Karpas-422 (cell line): ENCODE measurements around the gene FUT6. TPM values are rescaled to one million over a fixed set of nuclear protein-coding genes. Genes with fewer than 3 reads are reported as not detected.
"Not testable (repeated sequence)": the region's sequence is repeated elsewhere in the genome, so short reads cannot be mapped to it uniquely, and the experiment has no call there.

Experiments
- DNase-seq: peaks from one replicate; pipeline ENCODE4 v3.0.0-alpha.2; 2015
- H2AFZ ChIP-seq: fragments of 200-600 bp; sonication (generic); 2 replicates; pipeline ENCODE4 v1.6.1; 2014; ENCODE audit warnings: antibody characterized with exemption, low read length, mixed read lengths
- H3K27ac ChIP-seq: fragments of 200-600 bp; sonication (generic); 2 replicates; pipeline ENCODE4 v1.5.1; 2014; ENCODE audit warnings: mild to moderate bottlenecking, low read length, moderate library complexity
- H3K27me3 ChIP-seq: fragments of 200-600 bp; sonication (generic); 2 replicates; pipeline ENCODE4 v1.6.1; 2014; ENCODE audit warnings: low read length, mixed read lengths
- H3K36me3 ChIP-seq: fragments of 200-600 bp; sonication (generic); 2 replicates; pipeline ENCODE4 v1.6.1; 2014; ENCODE audit warnings: low read length, mixed read lengths; ENCODE audit not compliant: insufficient read depth
- H3K4me1 ChIP-seq: fragments of 200-600 bp; sonication (generic); 2 replicates; pipeline ENCODE4 v1.6.1; 2014; ENCODE audit warnings: mild to moderate bottlenecking, low read length, mixed read lengths
- H3K4me2 ChIP-seq: fragments of 200-600 bp; sonication (generic); 2 replicates; pipeline ENCODE4 v1.6.1; 2014; ENCODE audit warnings: low read length, low read depth, mild to moderate bottlenecking; ENCODE audit not compliant: poor library complexity, severe bottlenecking
- H3K4me3 ChIP-seq: fragments of 200-600 bp; sonication (generic); 2 replicates; pipeline ENCODE4 v1.5.1; 2014; ENCODE audit warnings: mild to moderate bottlenecking, antibody characterized with exemption, low read length, mixed read lengths
- H3K79me2 ChIP-seq: fragments of 200-600 bp; sonication (generic); 2 replicates; pipeline ENCODE4 v1.6.1; 2014; ENCODE audit warnings: mild to moderate bottlenecking, low read length, mixed read lengths
- H3K9ac ChIP-seq: fragments of 200-600 bp; sonication (generic); 2 replicates; pipeline ENCODE4 v1.6.0; 2014; ENCODE audit warnings: low read length
- H3K9me2 ChIP-seq: fragments of 200-600 bp; sonication (generic), shearing (Covaris generic); replicated peaks from 2 replicates; pipeline ENCODE4 v1.6.0; 2014; ENCODE audit warnings: mild to moderate bottlenecking, low read length, moderate library complexity; ENCODE audit not compliant: insufficient read depth
- H3K9me3 ChIP-seq: fragments of 300-700, 200-600 bp; sonication (generic); 2 replicates; pipeline ENCODE4 v1.6.1; 2014; ENCODE audit warnings: low read length, mixed read lengths
- H4K20me1 ChIP-seq: fragments of 200-600 bp; sonication (generic); 2 replicates; pipeline ENCODE4 v1.6.1; 2014; ENCODE audit warnings: mild to moderate bottlenecking, antibody characterized with exemption, low read length, low read depth; ENCODE audit not compliant: insufficient read depth
- total RNA-seq: library from RNA; depleted of rRNA; stranded (reverse); fragments of >200 nt; shearing (Covaris generic); gene quantifications from 2 replicates; pipeline ENCODE4 v1.2.3, GENCODE V29; 2014; ENCODE audit warnings: low replicate concordance

The FUT6 gene
- total RNA-seq, 1 experiment from 2014 or later = not detected

GRCh38 chr19:5864013-5864720, 24.7 kb upstream of the FUT6 start:
- Histone ChIP-seq H3K36me3 (no peaks in the 10 kb centered on the region), H3K9ac (no peak overlapping the region), H3K79me2 (no peaks in the 10 kb centered on the region), H3K9me2 (no peaks in the 10 kb centered on the region), H3K9me3 (no peaks in the 10 kb centered on the region), H3K4me3 (no peak overlapping the region), H4K20me1 (no peaks in the 10 kb centered on the region), H3K4me2 (no peak overlapping the region), H2AFZ (no peak overlapping the region), H3K4me1 (no peaks in the 10 kb centered on the region), H3K27ac (no peak overlapping the region), H3K27me3 (no peaks in the 10 kb centered on the region)
- DNase-seq = no peak

DNA sequence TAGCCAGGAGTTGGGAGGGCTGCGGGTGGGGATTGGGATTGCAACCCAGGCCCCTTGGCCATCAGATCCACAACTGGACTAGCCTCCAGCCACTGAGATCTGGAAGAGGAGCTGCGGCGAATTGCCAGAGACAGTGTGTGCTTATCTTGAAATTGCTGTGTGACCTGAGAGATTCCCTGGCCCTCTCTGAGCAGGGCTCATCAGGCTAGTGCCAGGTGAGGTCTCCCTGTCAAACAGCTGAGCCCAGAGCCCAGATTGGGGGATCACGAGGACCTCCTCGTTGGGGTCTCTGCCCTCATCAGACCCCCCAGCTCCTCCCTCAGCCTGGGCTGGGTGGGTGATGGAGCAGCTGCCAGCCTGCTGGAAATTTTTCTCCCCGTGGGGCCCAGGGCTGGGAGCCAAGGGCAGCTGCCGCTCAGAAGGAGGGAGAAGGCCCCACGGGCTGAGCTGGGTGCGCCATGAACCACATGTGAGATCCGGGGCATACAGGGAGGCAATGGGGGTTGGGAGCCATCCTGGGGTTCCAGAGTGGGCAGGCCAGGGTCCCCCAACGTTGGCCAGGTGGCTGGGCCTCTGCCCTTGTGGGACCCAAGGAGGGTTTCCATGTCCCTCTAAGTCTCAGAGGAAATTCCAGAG, 23.6 kb upstream of the FUT6 start:
- no peaks in the 10 kb centered on the region for H3K4me1 ChIP-seq
- H2AFZ ChIP-seq = no peak overlapping the region
- no peaks in the 10 kb centered on the region for H3K9me2 ChIP-seq
- no peak overlapping the region for H3K27ac ChIP-seq
- DNase-seq = no peak
- no peaks in the 10 kb centered on the region for H3K36me3 ChIP-seq
- no peaks in the 10 kb centered on the region for H3K27me3 ChIP-seq
- H3K9ac ChIP-seq = no peak overlapping the region
- H4K20me1 ChIP-seq = no peaks in the 10 kb centered on the region
- no peaks in the 10 kb centered on the region for H3K9me3 ChIP-seq
- no peaks in the 10 kb centered on the region for H3K79me2 ChIP-seq
- H3K4me2 ChIP-seq = no peak overlapping the region
- H3K4me3 ChIP-seq = no peak overlapping the region

DNA sequence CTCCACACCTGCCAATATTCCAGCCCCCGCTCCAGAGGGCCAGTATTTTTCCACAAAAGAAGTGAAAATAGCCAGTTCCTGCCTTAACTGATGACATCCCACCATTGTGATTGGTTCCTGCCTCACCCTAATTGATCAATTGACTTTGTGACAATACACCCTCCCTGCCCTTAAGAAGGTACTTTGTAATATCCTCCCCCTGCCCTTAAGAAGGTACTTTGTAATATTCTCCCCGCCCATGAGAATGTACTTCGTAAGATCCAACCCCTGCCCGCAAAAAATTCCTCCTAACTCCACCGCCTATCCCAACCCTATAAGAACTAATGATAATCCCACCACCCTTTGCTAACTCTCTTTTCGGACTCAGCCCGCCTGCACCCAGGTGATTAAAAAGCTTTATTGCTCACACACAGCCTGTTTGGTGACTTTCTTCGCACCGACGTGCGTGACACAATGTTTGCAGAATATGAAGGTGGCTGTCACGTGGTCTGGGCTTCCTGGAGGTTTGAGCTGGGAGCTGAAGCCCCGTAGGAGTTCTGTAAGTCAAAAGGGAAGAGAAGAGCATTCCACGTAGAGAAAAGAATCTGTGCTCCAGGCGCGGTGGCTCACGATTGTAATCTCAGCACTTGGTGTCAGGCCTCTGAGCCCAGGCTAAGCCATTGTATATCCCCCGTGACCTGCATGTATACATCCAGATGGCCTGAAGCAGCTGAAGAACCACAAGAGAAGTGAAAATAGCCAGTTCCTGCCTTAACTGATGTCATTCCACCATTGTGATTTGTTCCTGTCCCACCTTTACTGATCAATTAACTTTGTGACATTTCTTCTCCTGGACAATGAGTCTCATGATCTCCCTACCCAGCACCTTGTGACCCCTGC, 17.9 kb upstream of the FUT6 start:
- Histone ChIP-seq H3K79me2 (no peaks in the 10 kb centered on the region), H3K36me3 (no peaks in the 10 kb centered on the region), H3K9ac (no peak overlapping the region), H3K4me3 (no peak overlapping the region), H3K4me2 (no peak overlapping the region), H2AFZ (no peak overlapping the region), H3K27ac (no peak overlapping the region), H3K9me3 (no peaks in the 10 kb centered on the region), H4K20me1 (no peaks in the 10 kb centered on the region), H3K9me2 (no peaks in the 10 kb centered on the region), H3K4me1 (no peaks in the 10 kb centered on the region), H3K27me3 (no peaks in the 10 kb centered on the region)
- no peak for DNase-seq

DNA sequence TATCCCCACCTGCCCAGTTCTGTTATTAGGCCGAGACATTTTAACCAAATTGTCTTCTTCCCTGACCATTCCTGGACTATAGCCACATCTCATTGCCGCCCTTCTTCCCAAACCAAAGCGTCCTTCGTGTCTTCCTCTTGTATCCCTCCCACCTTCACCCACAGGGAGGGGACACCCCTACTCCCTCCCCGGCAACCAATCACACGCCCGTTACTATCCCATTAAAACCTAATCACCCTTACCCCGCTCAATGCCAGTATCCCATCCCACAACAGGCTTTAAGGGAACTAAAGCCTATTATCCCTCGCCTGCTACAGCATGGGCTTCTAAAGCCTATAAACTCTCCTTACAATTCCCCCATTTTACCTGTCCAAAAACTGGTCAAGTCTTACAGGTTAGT, 15.6 kb upstream of the FUT6 start:
- H3K9ac ChIP-seq, H3K4me1 ChIP-seq, H3K27ac ChIP-seq, H3K9me2 ChIP-seq, H3K36me3 ChIP-seq, H3K9me3 ChIP-seq, H3K4me3 ChIP-seq, H3K27me3 ChIP-seq, H4K20me1 ChIP-seq, H3K4me2 ChIP-seq, DNase-seq, H3K79me2 ChIP-seq, H2AFZ ChIP-seq: not testable (repeated sequence)

GRCh38 chr19:5854121-5854520, 14.6 kb upstream of the FUT6 start:
- H3K79me2 ChIP-seq, H4K20me1 ChIP-seq, H3K9me2 ChIP-seq, H3K9me3 ChIP-seq, H3K4me1 ChIP-seq, H3K4me2 ChIP-seq, H3K9ac ChIP-seq, H3K27ac ChIP-seq, H2AFZ ChIP-seq, H3K36me3 ChIP-seq, H3K27me3 ChIP-seq, H3K4me3 ChIP-seq, DNase-seq: not testable (repeated sequence)

- Histone ChIP-seq H3K36me3 (no peaks in the 10 kb centered on the region), H4K20me1 (no peaks in the 10 kb centered on the region), H3K4me1 (no peaks in the 10 kb centered on the region)
Observed at GRCh38 chr19:5851302-5851701, 11.8 kb upstream of the FUT6 start, which contains the start of gene FUT3. Gene FUT3 (minus strand): TSS chr19:5851449.

DNA sequence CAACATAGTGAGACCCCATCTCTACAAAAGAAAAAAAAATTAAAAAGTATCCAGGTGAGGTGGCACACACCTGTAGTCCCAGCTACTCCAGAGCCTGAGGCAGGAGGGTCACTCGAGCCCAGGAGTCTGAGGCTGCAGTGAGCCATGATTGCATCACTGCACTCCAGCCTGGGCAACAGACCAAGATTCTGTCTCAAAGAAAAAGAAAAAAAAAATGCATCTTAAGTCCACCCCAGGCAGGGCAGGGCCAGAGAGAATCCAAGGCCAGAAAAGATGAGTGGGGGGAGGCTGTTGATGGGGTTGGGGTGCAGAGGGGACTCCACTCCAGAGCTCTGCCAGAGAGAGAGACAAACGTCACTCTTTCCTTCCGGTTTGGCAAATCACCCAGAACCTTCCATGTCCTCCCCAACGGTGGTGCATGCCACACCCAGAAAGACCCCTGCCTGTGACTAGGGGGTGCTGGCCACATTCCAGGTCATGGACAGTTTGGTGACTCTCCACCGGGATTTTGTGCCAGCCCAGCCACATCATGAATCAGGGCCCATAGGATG, 11.3 kb upstream of the FUT6 start:
- Histone ChIP-seq H3K36me3 (no peaks in the 10 kb centered on the region), H3K27ac (no peak overlapping the region), H3K79me2 (no peaks in the 10 kb centered on the region), H4K20me1 (no peaks in the 10 kb centered on the region), H3K9ac (no peak overlapping the region), H3K4me2 (no peak overlapping the region), H2AFZ (no peak overlapping the region), H3K9me3 (no peaks in the 10 kb centered on the region), H3K27me3 (no peaks in the 10 kb centered on the region), H3K4me3 (no peak overlapping the region), H3K9me2 (no peaks in the 10 kb centered on the region), H3K4me1 (no peaks in the 10 kb centered on the region)
- no peak for DNase-seq

More at GRCh38 chr19:5851302-5851701, 11.8 kb upstream of the FUT6 start, which contains the start of gene FUT3:
- H3K27me3 ChIP-seq = no peaks in the 10 kb centered on the region
- no peak within 1 kb of the TSS for H3K9ac ChIP-seq
- H2AFZ ChIP-seq = no peak within 1 kb of the TSS
- DNase-seq = no peak
- no peaks in the 10 kb centered on the region for H3K9me3 ChIP-seq
- H3K27ac ChIP-seq = no peak within 1 kb of the TSS
- H3K79me2 ChIP-seq = no peaks in the 10 kb centered on the region
- no peak within 1 kb of the TSS for H3K4me2 ChIP-seq
- H3K9me2 ChIP-seq = no peaks in the 10 kb centered on the region
- H3K4me3 ChIP-seq = no peak within 1 kb of the TSS

DNA sequence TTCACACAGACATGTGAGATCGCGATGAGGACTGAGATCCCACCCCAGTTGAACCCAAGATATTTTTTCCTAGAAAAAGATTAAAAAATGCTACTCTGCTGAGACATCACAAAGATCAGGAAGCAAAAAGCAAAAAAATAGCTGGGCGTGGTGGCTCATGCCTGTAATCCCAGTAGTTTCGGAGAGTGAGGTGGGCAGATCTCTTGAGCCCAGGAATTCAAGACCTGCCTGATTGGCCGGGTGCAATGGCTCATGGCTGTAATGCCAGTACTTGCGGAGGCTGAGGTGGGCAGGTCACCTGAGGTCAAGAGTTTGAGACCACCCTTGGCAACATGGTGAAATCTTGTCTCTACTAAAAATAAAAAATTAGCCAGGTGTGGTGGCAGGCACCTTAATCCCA, 10.7 kb upstream of the FUT6 start:
- H3K4me1 ChIP-seq = no peaks in the 10 kb centered on the region
- H3K36me3 ChIP-seq = no peaks in the 10 kb centered on the region
- H3K4me3 ChIP-seq = no peak overlapping the region
- H3K9ac ChIP-seq = no peak overlapping the region
- H3K9me2 ChIP-seq = no peaks in the 10 kb centered on the region
- no peak for DNase-seq
- no peaks in the 10 kb centered on the region for H4K20me1 ChIP-seq
- H3K27ac ChIP-seq = no peak overlapping the region
- H3K27me3 ChIP-seq = no peaks in the 10 kb centered on the region
- H3K4me2 ChIP-seq = no peak overlapping the region
- H2AFZ ChIP-seq = no peak overlapping the region
- H3K9me3 ChIP-seq = no peaks in the 10 kb centered on the region
- H3K79me2 ChIP-seq = no peaks in the 10 kb centered on the region
